HK-2 (cell line): Measurements from ENCODE around the gene MUC12.

ENCODE experiments used
- DNase-seq: peaks from one replicate; pipeline ENCODE4 v3.0.0-alpha.2; 2018; ENCODE audit not compliant: unreplicated experiment

MUC12 gene

GRCh38 chr7:101066141-101066832, 96.9 kb downstream of the MUC12 start:
- no peak for DNase-seq

GRCh38 chr7:101066833-101067177, 97.4 kb downstream of the MUC12 start:
- DNase-seq: no peak

DNA sequence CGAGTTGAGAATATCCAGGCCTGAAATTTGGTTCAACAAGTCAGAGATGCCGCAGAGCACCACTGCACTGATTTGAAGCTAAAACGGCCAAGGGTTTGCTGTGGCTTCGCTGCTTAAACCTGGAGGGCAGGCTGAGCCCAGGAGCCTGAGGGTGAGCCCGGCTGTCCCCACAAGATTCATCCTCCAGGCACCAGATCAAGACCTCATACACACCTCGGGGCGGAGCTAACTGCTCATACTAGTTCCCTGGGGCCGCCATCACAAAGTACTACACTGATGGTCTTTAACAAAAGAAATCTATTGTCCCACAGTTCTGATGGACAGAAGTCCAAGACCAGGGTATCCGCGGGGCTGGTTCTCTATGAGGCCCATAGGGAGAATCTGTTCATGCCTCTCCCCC, 99.0 kb downstream of the MUC12 start:
- no peak for DNase-seq
